ENCODE data around the gene USP26.

DNA sequence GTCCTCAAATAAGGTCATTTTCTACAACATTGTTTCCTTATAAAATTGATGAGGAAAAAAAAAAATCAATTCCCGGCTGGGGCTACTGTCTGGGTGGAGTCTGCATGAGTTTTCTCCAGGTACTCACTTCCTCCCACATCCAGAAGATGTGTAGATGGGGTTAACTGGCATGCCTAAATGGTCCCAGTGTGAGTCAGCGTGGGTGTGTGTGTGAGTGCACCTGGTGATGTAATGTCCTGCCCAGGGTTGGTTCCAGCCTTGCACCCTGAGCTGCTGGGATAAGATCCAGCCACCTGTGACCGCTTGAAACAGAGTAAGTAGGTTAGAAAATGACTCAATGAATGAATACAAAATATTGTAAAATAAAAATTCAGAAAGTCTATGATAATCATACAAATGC lies 11.1 kb downstream of the USP26 start:
- no peak for TF ChIP-seq TAF1 (IDR thresholded peaks at IDR 0.05; ENCODE audit: low read depth, low read length)
- TF ChIP-seq POLR2A (IDR thresholded peaks at IDR 0.05; ENCODE audit: low read depth, low read length), result no peak
- TF ChIP-seq POLR2AphosphoS5 (IDR thresholded peaks at IDR 0.05; ENCODE audit: low read depth, low read length), result no peak

All from GM12891 (cell line).